NCI-H1417 (cell line): ENCODE results near the gene COA3.

ENCODE experiments used
- DNase-seq, 3 experiments: peaks; one replicate each; lab custom pipeline; 2025; lab: John Stamatoyannopoulos, UW

Gene COA3

DNA sequence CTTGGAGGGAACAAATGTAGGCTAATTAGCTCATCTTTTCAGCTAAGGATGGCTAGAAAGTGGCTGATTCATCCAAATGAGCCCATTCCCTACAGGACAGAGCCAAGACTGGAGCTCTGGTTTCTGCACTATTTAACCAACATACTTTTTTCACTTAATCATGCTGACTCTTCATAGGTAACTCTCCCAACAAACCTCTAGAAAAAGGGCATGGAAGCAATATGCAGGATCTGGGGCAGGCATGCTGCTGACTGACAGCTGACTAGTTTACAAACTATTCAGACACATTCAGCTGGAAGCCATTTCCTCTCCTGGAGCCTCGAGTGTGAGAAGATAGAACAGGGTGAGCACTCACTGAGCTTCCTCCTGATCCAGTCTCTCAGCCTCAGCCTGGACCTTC, 19.4 kb upstream of the COA3 start:
- DNase-seq: no peak

DNA sequence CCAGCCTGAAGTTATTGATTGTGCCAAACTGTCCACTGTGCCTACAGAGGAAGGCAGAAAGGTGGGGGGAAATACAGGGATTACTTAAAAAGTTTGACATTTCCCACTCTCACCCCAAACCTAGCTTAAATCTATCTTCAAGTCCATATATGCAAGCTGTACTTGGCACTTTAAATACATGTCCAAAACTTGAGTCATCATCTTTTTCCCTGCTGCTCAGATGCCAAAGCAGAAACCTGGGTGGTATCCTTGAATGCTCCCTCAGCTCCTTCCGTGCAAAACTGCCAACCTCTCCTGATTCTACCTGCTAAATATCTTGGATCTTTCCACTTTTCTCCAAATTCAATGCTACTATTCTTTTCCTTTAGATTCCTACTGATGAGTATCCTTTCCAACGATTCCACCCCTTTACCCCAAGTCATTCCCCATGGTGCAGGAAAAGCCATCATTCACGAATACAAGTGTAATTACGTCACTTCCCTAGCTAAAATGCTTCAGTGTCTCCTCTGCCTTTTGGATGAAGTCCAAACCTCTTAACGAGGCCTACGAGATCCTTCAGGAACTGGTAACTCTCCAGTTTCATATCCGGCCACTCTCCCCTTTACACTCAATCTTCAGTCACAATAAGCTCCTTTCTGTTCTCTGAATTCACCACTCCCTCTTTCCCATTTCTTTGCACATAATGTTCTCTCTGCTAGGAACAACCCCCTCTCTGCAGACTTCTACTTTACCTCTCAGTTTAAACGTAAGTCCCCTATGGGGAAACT, 16.3 kb upstream of the COA3 start:
- no peak for DNase-seq

DNA sequence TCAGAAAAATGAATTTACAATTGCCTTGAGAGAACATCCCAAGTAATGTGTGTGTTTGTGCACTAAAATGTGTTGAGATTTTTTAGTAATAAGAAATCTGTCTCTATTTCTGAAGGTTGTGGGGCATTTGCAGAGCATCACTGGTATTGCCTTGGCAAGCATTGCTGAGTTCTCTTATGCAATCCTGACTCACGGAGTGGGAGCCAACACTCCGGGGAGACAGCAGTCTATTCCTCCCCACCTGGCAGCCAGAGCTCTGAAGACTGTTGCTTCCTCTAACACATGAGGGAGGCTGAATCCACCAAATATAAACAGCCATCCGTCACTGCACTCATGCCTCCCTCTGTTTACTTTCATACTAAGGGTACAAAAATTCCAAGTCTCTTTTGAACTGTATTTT, 10.7 kb upstream of the COA3 start:
- DNase-seq: no peak

GRCh38 chr17:42806249-42806648, 7.7 kb upstream of the COA3 start:
- no peak for DNase-seq

DNA sequence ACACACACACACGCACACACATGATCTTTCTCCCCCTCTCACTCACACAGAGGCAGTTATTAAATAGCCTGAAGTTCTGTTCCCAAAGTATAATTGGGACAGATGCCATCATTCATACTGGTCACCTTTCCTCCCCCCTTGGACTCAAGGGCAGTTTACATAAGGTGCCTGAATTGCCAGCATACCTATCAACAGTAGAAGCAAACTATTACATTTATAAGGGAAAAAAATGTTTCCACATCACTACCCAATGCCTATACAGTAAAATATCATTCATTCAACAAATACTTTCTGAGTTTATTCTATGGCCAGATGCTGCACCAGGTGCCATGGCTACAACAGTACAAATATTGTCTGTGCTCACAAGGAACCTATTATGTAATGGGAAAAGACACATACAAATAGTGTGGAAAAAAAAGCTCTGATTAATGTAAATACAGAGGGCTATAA, 6.4 kb upstream of the COA3 start:
- DNase-seq: peak in 2 of 3 experiments; percentile 35 to 73

GRCh38 chr17:42803074-42803883, 4.8 kb upstream of the COA3 start:
- DNase-seq: peak in 1 of 3 experiments; percentile 12

DNA sequence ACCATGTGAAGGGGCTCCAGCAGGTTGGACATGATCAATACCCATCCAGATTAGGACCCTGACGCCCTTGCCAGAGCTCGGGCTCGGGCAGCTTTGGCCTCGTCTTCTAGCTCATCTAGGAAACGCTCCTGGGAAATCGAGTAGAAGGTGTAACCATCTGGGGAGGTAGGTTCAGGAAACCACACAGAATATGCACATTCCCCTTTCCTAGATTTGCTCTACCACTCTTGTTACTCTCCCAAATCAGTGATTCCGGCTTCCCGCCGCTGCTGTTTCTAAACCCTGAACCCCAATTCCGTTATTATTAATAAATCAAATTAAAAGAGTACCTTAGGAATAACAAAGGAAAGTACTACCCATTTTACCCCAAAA, 507 bp downstream of the COA3 start:
- DNase-seq: peak in 1 of 3 experiments; percentile 33

GRCh38 chr17:42797067-42798007, 1.2 kb downstream of the COA3 start:
- no peak for DNase-seq

GRCh38 chr17:42796066-42796758, 2.3 kb downstream of the COA3 start:
- DNase-seq: no peak

- DNase-seq: no peak
These were observed 3.0 kb downstream of the COA3 start for GRCh38 chr17:42795465-42795864.

DNA sequence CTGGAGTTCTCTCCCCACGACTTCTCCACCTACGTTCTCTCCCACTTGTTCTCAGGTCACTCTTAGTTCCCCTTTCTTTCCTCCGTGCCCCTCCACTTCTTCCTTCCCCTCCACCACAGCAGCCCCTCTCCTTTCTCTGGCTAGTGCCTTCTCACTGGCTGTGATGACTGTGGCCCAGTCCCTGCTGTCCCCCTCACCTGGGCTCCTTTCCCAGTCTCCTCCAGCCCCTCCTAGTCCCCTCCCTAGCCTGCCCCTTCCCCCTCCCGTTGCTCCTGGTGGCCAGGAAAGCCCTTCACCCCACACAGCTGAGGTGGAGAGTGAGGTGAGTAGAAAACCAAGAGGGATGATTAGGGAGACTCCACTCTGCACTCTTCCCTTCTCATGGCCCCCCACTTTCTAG, 3.4 kb downstream of the COA3 start:
- no peak for DNase-seq

- DNase-seq: no peak
These were observed 6.0 kb downstream of the COA3 start for GRCh38 chr17:42792545-42792944.

DNA sequence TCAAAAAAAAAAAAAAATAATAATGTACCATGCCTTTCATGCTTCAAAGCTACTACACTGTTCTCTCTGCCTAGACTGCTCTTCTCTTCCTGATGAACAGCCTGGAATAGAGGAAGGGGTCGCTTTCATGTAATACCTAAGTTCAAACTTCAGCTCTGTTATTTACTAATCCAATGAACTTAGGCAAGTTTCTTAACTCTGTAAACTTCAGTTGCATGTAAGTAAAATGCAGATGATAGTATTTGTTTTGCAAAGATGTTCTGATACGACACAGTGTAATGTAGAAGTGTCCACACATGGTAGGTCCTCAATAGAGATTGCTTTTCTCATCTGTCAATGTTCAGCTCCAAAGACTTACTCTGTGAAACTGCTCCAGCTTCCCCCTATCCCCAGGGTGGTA, 6.6 kb downstream of the COA3 start:
- no peak for DNase-seq

- no peak for DNase-seq
These were observed 11.2 kb downstream of the COA3 start for GRCh38 chr17:42787266-42787665.

DNA sequence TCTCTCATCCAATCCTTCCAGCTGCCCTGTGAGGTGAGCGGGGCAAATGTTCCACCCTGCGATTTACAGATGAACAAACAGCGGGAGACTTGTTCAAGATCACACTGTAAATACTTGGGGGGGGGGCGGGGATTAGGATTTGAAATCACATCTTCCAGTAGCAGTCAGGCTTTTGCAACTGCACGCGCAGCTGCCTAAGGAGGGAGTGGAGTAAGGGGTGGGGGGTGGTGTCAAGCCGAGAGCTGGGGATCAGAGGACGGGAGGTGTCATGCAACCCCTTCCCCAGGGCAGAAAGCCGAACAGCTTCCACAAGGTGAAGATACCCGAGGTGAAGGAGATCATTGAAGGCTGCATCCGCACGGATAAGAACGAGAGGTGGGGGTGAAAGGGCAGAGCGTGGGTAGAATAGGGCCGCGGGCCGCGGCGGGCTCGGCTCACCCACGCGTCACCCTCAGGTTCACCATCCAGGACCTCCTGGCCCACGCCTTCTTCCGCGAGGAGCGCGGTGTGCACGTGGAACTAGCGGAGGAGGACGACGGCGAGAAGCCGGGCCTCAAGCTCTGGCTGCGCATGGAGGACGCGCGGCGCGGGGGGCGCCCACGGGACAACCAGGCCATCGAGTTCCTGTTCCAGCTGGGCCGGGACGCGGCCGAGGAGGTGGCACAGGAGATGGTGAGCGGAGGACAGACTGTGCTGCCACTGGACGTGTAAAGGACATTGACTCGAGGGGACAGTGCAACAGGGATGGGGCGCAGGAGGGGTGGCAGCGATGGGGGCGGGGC, 13.5 kb downstream of the COA3 start:
- DNase-seq: no peak

GRCh38 chr17:42784409-42784808, 14.1 kb downstream of the COA3 start:
- DNase-seq: no peak

GRCh38 chr17:42783791-42784138, 14.7 kb downstream of the COA3 start:
- no peak for DNase-seq

DNA sequence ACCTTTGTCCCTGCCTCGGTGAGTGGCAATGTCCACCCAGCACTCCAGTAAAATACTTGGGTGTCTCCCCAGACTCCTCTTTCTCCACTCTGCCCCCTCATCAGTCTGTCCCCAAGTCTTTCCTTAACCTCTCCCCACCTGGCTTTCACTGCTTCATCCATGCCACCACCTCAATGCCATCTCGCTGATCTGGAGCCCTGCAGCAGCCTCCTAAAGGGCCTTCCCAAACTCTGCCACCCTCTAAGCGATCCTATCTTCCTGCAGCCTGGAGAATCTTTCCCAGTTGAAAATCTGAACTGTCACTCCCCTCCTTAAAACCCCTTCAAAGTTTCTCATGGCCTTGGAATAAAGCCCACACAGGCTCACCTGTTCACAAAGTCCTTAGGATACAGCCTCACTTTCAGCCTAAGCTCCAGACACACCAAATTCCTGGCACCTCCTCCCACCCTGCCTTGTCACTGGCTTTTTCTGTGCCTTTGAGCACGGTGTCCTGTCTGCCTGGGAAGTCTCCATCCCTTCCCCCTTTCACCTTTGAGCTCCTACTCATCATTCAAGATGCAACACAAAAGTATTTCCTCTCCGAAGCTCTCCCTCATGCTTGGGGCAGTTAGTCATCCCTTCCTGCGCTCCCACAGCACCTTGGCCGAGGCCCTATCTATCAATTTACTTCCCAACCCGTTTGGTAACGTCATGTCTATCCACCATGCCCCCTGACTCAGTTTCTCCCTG, 15.3 kb downstream of the COA3 start:
- DNase-seq: no peak

DNA sequence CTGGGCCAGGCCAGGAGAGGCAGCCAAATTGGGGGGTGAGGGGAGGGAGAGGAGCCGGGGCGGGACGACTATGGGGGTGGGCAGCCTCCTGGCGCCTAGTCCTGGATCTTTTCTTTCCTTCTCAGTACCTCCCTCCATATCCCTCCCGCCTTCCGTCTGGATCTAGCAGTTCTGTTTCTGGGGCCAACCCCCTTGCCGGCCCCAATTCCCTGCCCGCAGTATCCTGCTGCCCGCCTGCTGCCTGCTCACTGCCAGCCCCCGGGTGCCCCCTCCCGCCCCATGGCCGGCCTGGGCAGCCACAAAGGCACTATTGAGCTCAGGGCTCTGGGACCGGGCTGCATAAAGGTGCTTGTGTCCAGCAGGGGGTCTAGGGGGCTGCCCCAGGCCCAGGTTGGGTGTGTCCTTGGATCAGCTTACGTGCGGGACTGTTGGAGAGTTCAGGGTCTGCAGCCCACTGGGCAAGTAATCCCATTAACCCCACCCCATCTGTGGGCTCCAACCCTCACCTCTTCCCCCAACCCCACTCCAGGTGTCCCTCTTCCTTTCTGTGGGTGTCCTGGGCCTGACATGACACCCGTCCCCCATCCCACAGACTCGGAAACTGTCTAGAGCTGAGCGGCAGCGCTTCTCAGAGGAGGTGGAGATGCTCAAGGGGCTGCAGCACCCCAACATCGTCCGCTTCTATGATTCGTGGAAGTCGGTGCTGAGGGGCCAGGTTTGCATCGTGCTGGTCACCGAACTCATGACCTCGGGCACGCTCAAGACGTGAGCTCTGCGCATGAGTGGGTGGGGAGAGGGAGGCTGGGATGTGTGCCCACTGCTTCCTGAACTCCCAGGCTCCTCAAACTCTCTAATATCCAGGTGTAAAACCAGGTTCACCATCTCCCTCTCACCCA, 16.1 kb downstream of the COA3 start:
- no peak for DNase-seq
